ENCODE results near the gene DOLPP1.
A peak's percentile ranks its signal among the peaks of the same experiment; 100 is the strongest.

Gene DOLPP1

GRCh38 chr9:129064499-129064908, 16.4 kb upstream of the DOLPP1 start:
- DNase-seq (ENCODE audit: low read depth), result no peak

- DNase-seq (ENCODE audit: low read depth), result no peak
Measured at GRCh38 chr9:129068110-129068509, 12.8 kb upstream of the DOLPP1 start.

- peak; percentile 42 for DNase-seq (ENCODE audit: low read depth)
Measured at GRCh38 chr9:129068990-129069861, 11.7 kb upstream of the DOLPP1 start.

- no peak for DNase-seq (ENCODE audit: low read depth)
Measured at GRCh38 chr9:129069862-129070641, 10.9 kb upstream of the DOLPP1 start.

GRCh38 chr9:129070696-129071525, 10.0 kb upstream of the DOLPP1 start:
- DNase-seq (ENCODE audit: low read depth), result no peak

- no peak for DNase-seq (ENCODE audit: low read depth)
Measured at GRCh38 chr9:129071526-129072126, 9.3 kb upstream of the DOLPP1 start.

GRCh38 chr9:129072171-129072570, 8.7 kb upstream of the DOLPP1 start:
- no peak for DNase-seq (ENCODE audit: low read depth)

- DNase-seq (ENCODE audit: low read depth), result no peak
Measured at GRCh38 chr9:129073404-129073803, 7.5 kb upstream of the DOLPP1 start.

GRCh38 chr9:129074106-129074505, 6.8 kb upstream of the DOLPP1 start:
- no peak for DNase-seq (ENCODE audit: low read depth)

- DNase-seq (ENCODE audit: low read depth), result no peak
Measured at GRCh38 chr9:129075996-129076639, 4.8 kb upstream of the DOLPP1 start.

GRCh38 chr9:129076640-129077037, 4.3 kb upstream of the DOLPP1 start:
- DNase-seq (ENCODE audit: low read depth), result no peak

GRCh38 chr9:129077236-129077635, 3.7 kb upstream of the DOLPP1 start:
- no peak for DNase-seq (ENCODE audit: low read depth)

- no peak for DNase-seq (ENCODE audit: low read depth)
Measured at GRCh38 chr9:129078691-129079503, 2.0 kb upstream of the DOLPP1 start.

GRCh38 chr9:129079829-129080228, 1.1 kb upstream of the DOLPP1 start:
- DNase-seq (ENCODE audit: low read depth), result no peak

GRCh38 chr9:129080298-129080600, 662 bp upstream of the DOLPP1 start:
- no peak for DNase-seq (ENCODE audit: low read depth)

GRCh38 chr9:129081388-129081904, 535 bp downstream of the DOLPP1 start:
- no peak for DNase-seq (ENCODE audit: low read depth)

- DNase-seq (ENCODE audit: low read depth), result no peak
Measured at GRCh38 chr9:129084087-129084486, 3.2 kb downstream of the DOLPP1 start.

GRCh38 chr9:129089246-129089645, 8.3 kb downstream of the DOLPP1 start:
- no peak for DNase-seq (ENCODE audit: low read depth)

GRCh38 chr9:129093602-129094386, 12.9 kb downstream of the DOLPP1 start:
- DNase-seq (ENCODE audit: low read depth), result no peak
